Ovary (tissue), 3 donors: ENCODE results near the gene GOSR1.

ENCODE experiments used
- CTCF ChIP-seq, 3 donors: fragments of 450-650 bp in 2 of 3; fragments of 200-600 bp in 1 of 3; IDR thresholded peaks; one replicate each; pipeline versions ENCODE4 v1.5.1 to v1.8.0; 2016 to 2022; ENCODE audit warnings: antibody characterized with exemption in 3 of 3, mild to moderate bottlenecking in 1 of 3
- POLR2A ChIP-seq: fragments of 450-650 bp; IDR thresholded peaks from one replicate; pipeline ENCODE4 v1.6.1; 2017; ENCODE audit warnings: antibody characterized with exemption, mild to moderate bottlenecking, moderate library complexity
- donor health status: DM: no; HTN: no; CAD: no.

- TF ChIP-seq CTCF (IDR thresholded peaks at IDR 0.05) (no peak), POLR2A (no peak)
Observed at GRCh38 chr17:30483159-30483558, 6.0 kb downstream of the GOSR1 start.
